Activated CD8-positive, alpha-beta memory T cell treated with anti-CD3 and anti-CD28 coated beads for 1 hour (primary cell): ENCODE measurements around the gene ZNF335.
"Not testable (repeated sequence)": the region's sequence is repeated elsewhere in the genome, so short reads cannot be mapped to it uniquely, and the experiment has no call there.

Experiments used
- DNase-seq, 2 donors: peaks; one replicate each; pipeline ENCODE4 v3.0.0-alpha.2; 2020; ENCODE audit warnings: low read depth in 1 of 2; ENCODE audit errors: extremely low read depth in 1 of 2

ZNF335 gene

DNA sequence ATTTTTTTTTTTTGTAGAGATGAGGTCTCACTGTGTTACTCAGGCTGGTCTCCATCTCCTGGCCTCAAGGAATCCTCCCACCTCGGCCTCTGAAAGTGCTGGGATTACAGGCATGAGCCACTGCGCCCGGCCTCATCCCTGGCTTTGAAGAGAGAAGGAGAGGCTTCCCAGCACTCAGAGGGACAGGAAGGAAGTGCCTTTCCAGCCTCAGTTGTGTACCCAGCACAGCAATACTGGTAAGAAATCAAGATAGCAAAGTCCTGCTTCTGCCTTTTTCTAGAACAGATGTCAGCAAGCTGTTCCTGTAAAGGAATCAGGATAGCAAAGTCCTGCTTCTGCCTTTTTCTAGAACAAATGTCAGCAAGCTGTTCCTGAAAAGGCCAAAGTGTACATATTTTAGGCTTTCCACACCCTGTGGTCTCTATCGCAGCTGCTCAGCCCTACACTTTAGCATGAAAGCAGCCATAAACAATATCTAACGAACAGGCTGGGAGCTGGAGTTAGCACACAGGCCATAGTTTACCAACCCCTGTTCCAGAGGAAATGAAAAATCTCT, 53.7 kb downstream of the ZNF335 start:
- no peak for DNase-seq

DNA sequence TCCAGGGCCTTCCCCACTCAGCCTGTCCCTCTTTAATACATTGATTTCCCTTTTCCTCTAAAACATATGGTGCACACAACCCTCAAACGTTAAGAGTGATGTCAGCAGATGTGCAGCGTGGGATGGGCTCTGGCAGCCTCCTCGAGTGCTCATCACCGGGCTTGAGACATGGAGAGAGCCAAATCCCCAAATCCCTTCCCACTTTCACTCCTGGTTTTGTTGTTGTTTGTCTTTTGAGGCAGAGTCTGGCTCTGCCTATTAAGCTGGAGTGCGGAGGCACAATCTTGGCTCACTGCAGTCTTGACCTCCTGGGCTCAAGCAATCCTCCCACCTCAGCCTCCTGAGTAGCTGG, 54.2 kb downstream of the ZNF335 start:
- DNase-seq, result no peak

GRCh38 chr20:45913116-45913515, 58.9 kb downstream of the ZNF335 start:
- no peak for DNase-seq

- no peak for DNase-seq
These were observed 59.7 kb downstream of the ZNF335 start for GRCh38 chr20:45912344-45912682.

- DNase-seq, result no peak
These were observed 60.3 kb downstream of the ZNF335 start, which contains the start of gene PLTP for GRCh38 chr20:45911486-45912343. TSS of gene PLTP (minus strand) at chr20:45912155. CDS start at chr20:45911452, 703 bp downstream.

DNA sequence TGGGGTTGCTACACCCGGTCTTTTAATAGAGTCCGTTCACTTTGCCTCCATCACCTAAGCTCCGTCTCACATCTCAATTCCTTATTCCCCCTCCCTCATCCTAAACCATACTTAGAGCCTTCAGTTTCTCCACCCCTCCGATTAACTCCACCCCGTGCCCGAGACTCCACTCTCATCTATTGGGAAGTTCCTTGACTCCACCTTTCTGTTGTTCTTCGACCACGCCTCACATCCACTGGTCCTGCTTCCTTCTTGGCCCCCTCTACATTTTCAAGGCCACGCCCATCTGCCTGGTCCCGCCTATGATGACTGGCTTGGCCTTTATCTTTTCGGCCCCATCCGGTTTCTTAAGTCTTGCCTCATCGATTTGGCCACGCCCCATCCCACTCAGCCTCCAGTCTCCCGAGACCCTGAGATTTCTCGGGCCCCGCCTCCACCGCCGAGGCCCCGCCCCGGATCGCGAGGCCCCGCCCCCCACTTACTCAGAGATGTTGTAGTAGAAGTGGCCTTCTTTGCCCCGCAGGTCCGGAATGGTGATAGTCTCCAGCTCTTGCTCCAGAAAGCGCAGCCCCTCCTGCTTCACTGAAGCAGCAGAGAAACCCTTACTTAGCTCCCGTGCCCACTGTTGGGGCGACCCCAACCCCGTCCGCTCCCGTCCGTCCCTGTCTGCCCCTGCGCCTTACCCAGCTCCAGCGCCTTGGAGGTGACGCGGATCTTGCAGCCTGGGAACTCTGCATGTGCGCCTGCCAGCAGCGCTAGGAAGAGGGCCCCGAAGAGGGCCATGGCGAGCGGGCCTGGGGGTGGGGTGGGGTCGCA, 61.1 kb downstream of the ZNF335 start:
- DNase-seq, result peak; percentile 63 to 81

DNA sequence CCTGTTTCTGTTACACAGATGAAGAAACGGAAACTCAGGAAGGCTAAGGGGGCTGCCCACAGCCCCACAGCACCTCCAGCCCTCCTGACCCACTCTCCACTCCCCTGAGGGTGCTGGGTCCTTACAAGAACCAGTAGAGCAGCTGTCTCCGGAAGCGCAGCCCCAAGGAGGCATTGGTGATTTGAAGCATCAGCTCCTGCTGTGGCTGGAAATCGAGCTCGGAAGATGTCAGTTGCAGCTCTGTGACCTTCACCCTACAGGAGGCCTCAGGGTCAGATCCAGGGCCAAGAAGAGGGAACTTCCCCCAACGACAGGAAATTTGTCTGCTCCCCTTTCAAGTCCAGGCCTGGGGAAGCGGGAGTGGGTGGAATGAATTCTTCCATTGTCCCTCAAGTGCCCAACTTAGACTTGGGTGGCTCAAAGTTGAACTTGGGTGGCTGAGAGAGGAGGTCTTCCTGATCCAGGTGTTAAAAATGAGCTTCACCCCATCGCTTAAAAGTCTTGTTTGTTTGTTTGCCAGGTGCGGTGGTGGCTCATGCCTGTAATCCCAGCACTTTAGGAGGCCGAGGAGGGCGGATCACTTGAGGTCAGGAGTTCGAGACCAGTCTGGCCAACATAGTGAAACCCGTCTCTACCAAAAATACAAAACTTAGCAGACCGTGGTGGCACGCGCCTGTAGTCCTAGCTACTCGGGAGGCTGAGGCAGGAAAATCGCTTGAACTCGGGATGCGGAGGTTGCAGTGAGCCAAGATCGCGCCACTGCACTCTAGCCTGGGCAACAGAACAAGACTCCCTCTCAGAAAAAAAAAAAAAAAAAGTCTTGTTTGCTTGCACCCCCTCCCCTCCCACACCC, 62.0 kb downstream of the ZNF335 start:
- no peak for DNase-seq

- DNase-seq, result no peak
These were observed 62.6 kb downstream of the ZNF335 start for GRCh38 chr20:45909336-45909808.

GRCh38 chr20:45908084-45908483, 63.9 kb downstream of the ZNF335 start:
- DNase-seq, result no peak

DNA sequence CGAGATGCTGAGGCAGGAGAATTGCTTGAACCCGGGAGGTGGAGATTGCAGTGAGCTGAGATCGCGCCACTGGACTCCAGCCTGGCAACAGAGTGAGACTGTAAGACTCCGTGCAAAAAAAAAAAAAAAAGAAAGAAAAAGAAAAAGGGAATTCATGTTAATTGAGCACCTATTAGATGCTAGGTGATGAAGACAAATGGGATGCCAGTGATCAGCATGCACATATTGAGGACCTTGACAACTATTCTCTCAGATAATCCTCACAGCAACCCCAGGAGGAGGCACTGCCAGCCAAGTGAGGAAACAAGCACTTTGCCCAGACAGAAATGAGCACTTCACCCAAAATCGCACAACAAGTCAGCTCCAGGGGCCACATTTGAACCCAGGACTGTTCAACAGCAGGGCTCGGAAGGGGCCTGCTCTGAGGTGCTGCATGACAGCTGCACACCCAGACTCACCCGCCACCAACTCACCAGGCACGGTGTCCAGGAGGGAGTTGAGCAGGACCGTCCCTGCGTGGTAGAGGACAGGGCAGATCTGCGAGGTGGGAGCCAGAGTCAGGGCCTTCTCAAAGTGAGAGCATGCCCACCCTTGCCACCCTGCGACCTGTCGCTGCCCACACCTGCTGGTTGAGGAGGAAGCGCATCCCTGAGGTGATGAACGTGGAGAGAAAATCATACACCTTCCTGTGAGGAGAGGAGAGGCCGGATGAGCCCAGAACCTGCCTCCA, 64.6 kb downstream of the ZNF335 start:
- no peak for DNase-seq

- DNase-seq, result no peak
These were observed 66.4 kb downstream of the ZNF335 start for GRCh38 chr20:45905505-45906079.

GRCh38 chr20:45904583-45905504, 67.2 kb downstream of the ZNF335 start:
- DNase-seq, result no peak

GRCh38 chr20:45902199-45902701, 69.8 kb downstream of the ZNF335 start:
- no peak for DNase-seq

- not testable (repeated sequence) for DNase-seq
These were observed 70.7 kb downstream of the ZNF335 start for GRCh38 chr20:45901332-45901731.

DNA sequence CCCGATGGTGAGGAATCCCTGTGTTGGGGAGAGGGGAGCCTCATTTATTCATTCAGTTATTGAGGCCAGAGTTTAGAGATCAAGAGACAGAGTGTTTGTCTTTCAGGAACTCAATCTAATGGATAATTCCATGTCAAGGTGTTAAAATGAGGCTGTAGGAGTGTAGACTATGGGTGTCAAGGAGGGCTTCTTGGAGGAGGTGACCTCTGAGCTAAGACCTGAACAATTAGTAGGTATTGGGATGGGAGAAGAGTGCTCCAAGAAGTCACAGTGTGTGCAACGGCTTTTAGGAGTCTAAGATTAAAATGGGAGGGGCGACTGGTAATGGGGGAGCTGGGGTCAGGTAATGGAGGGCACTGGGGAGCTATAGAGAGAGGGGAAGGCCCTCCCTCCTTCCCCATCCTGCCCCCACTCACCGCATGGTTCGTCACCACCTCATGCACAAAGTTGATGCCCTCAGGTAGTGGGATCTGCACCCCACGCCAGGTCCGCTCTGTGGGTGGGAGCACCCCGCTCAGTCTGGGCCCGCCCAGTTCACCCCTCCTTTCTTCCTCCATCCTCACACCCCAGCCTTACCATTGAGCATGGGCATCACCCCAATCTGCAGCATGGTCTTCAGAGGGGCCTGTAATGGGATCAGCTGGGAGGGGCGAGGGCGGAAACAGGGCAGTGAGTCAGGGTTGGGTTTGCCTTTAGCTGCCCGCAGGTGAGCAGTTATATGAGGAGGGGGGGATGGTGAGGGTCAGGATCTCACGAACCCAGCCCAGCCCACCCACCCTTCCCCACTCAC, 72.8 kb downstream of the ZNF335 start:
- no peak for DNase-seq
